Measurements from ENCODE around the gene PLEK. TPM values are rescaled to one million over a fixed set of nuclear protein-coding genes. Genes with fewer than 3 reads are reported as not detected.
"Not testable (repeated sequence)": the region's sequence is repeated elsewhere in the genome, so short reads cannot be mapped to it uniquely, and the experiment has no call there.

Gene PLEK
- total RNA-seq, 1 donor from 2014 or later, result 0.65 TPM

GRCh38 chr2:68352651-68353391 lies 12.3 kb upstream of the PLEK start:
- DNase-seq (ENCODE audit: low read depth), result no peak

- DNase-seq (ENCODE audit: low read depth), result no peak
Measured at GRCh38 chr2:68356599-68357239, 8.4 kb upstream of the PLEK start.

GRCh38 chr2:68357605-68358337 lies 7.3 kb upstream of the PLEK start:
- DNase-seq (ENCODE audit: low read depth), result peak; percentile 31

- no peak for DNase-seq (ENCODE audit: low read depth)
Measured at GRCh38 chr2:68359889-68360288, 5.2 kb upstream of the PLEK start.

GRCh38 chr2:68362069-68362468 lies 3.0 kb upstream of the PLEK start:
- peak; percentile 48 for DNase-seq (ENCODE audit: low read depth)

GRCh38 chr2:68362749-68363148 lies 2.3 kb upstream of the PLEK start:
- no peak for DNase-seq (ENCODE audit: low read depth)

- DNase-seq (ENCODE audit: low read depth), result no peak
Measured at GRCh38 chr2:68363721-68364120, 1.4 kb upstream of the PLEK start.

GRCh38 chr2:68366083-68366560 lies 1.0 kb downstream of the PLEK start:
- no peak for DNase-seq (ENCODE audit: low read depth)

- no peak for DNase-seq (ENCODE audit: low read depth)
Measured at GRCh38 chr2:68367953-68368653, 3.0 kb downstream of the PLEK start.

- peak; percentile 80 for DNase-seq (ENCODE audit: low read depth)
Measured at GRCh38 chr2:68368654-68369336, 3.7 kb downstream of the PLEK start.

GRCh38 chr2:68369337-68369734 lies 4.3 kb downstream of the PLEK start:
- no peak for DNase-seq (ENCODE audit: low read depth)

- DNase-seq (ENCODE audit: low read depth), result no peak
Measured at GRCh38 chr2:68371138-68371537, 6.1 kb downstream of the PLEK start.

GRCh38 chr2:68371581-68371980 lies 6.5 kb downstream of the PLEK start:
- no peak for DNase-seq (ENCODE audit: low read depth)

- no peak for DNase-seq (ENCODE audit: low read depth)
Measured at GRCh38 chr2:68372485-68372884, 7.4 kb downstream of the PLEK start.

GRCh38 chr2:68374184-68374583 lies 9.1 kb downstream of the PLEK start:
- DNase-seq (ENCODE audit: low read depth), result no peak

- DNase-seq (ENCODE audit: low read depth), result no peak
Measured at GRCh38 chr2:68375582-68375981, 10.5 kb downstream of the PLEK start.

- DNase-seq (ENCODE audit: low read depth), result no peak
Measured at GRCh38 chr2:68377137-68377780, 12.2 kb downstream of the PLEK start.

GRCh38 chr2:68378779-68379178 lies 13.7 kb downstream of the PLEK start:
- not testable (repeated sequence) for DNase-seq (ENCODE audit: low read depth)

- DNase-seq (ENCODE audit: low read depth), result no peak
Measured at GRCh38 chr2:68379184-68379708, 14.2 kb downstream of the PLEK start.

GRCh38 chr2:68383778-68384177 lies 18.7 kb downstream of the PLEK start:
- no peak for DNase-seq (ENCODE audit: low read depth)

All from renal cortical epithelial cell (primary cell).